Neural crest cell (in vitro differentiated cells): ENCODE results near the gene ZNF638. TPM values are rescaled to one million over a fixed set of nuclear protein-coding genes. Genes with fewer than 3 reads are reported as not detected.

ENCODE experiments used
- DNase-seq: peaks from one replicate; pipeline ENCODE4 v3.0.0; 2021; ENCODE audit warnings: low read depth, mixed read lengths, low spot score
- H3K27ac Mint-ChIP-seq: one replicate; pipeline ENCODE4 v1.8.0; 2021; ENCODE audit warnings: mild to moderate bottlenecking, mixed read lengths; ENCODE audit not compliant: unreplicated experiment
- H3K27me3 Mint-ChIP-seq: 2 replicates; pipeline ENCODE4 v1.8.0; 2021; ENCODE audit warnings: low read depth, mild to moderate bottlenecking, mixed read lengths
- H3K36me3 Mint-ChIP-seq: 2 replicates; pipeline ENCODE4 v1.8.0; 2021; ENCODE audit warnings: low read depth, mild to moderate bottlenecking, mixed read lengths
- H3K4me1 Mint-ChIP-seq: 2 replicates; pipeline ENCODE4 v1.8.0; 2021; ENCODE audit warnings: mixed read lengths
- H3K4me3 Mint-ChIP-seq: one replicate; pipeline ENCODE4 v1.8.0; 2021; ENCODE audit warnings: mild to moderate bottlenecking, mixed read lengths
- H3K9me3 Mint-ChIP-seq: 2 replicates; pipeline ENCODE4 v1.8.0; 2021; ENCODE audit warnings: mixed read lengths
- total RNA-seq: library from RNA; stranded (reverse); gene quantifications from 2 replicates; pipeline ENCODE4 v1.2.1, GENCODE V29; 2021
- TF ChIP-seq, protein P1 (sequence below): fragments of 200-600 bp; sonication (generic); conservative IDR thresholded peaks from 2 replicates; pipeline ENCODE4 v1.5.0; 2021; ENCODE audit warnings: antibody characterized with exemption, mild to moderate bottlenecking

ZNF638 gene
- total RNA-seq, 1 donor from 2014 or later = 159 TPM

DNA sequence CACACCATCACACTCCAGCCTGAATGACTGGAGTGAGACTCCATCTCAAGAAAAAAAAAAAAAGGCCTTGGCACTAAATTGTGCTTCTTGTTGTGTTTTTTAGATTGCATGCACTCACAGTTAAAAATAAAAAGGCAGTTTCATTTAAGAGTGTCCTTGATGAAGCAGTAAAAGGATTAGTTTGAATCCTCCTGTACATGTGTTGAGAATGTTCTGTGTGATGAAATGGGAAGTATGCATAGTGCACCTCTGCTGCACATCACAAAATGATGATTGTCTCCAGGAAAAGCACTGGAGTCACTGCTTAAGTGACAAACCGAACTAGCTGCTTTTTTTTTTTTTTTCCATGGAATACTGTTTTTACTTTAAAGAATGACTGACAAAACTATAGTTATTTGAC is 144.9 kb downstream of the ZNF638 start:
- no peak overlapping the region for H3K27ac Mint-ChIP-seq
- H3K36me3 Mint-ChIP-seq = no peaks in the 10 kb centered on the region
- no peak for DNase-seq
- peaks cover 5% of the 10 kb centered on the region for H3K4me1 Mint-ChIP-seq
- TF ChIP-seq, protein P1, sequence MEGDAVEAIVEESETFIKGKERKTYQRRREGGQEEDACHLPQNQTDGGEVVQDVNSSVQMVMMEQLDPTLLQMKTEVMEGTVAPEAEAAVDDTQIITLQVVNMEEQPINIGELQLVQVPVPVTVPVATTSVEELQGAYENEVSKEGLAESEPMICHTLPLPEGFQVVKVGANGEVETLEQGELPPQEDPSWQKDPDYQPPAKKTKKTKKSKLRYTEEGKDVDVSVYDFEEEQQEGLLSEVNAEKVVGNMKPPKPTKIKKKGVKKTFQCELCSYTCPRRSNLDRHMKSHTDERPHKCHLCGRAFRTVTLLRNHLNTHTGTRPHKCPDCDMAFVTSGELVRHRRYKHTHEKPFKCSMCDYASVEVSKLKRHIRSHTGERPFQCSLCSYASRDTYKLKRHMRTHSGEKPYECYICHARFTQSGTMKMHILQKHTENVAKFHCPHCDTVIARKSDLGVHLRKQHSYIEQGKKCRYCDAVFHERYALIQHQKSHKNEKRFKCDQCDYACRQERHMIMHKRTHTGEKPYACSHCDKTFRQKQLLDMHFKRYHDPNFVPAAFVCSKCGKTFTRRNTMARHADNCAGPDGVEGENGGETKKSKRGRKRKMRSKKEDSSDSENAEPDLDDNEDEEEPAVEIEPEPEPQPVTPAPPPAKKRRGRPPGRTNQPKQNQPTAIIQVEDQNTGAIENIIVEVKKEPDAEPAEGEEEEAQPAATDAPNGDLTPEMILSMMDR = no peak
- no peak overlapping the region for H3K4me3 Mint-ChIP-seq
- peaks cover 6% of the 10 kb centered on the region for H3K27me3 Mint-ChIP-seq
- H3K9me3 Mint-ChIP-seq = no peaks in the 10 kb centered on the region

DNA sequence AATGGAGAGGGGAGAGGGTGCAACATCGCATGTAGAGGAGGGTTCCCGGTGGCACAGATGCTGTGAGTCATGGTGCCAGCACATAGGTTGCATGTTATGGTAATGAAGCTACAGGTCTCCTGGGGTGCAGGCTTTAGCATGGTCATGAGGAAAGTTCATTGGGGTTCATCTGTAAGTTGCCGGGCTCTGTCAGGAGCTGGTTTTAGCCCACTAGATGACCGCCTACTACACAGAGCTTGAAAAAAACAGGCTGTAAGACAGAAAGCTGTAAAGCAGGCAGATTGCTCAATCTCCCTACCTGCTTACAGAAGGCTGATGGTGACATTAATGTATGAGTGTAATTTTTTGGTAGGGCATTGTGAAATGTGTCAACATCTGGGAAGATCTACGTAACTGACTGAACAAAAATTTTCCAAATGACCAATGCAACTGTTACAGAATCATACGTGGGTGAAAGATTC is 145.7 kb downstream of the ZNF638 start:
- H3K27ac Mint-ChIP-seq = no peak overlapping the region
- H3K4me3 Mint-ChIP-seq = no peak overlapping the region
- H3K36me3 Mint-ChIP-seq = no peaks in the 10 kb centered on the region
- no peaks in the 10 kb centered on the region for H3K9me3 Mint-ChIP-seq
- peaks cover 5% of the 10 kb centered on the region for H3K4me1 Mint-ChIP-seq
- H3K27me3 Mint-ChIP-seq = peaks cover 6% of the 10 kb centered on the region
- DNase-seq = no peak
- TF ChIP-seq, protein P1 = no peak

DNA sequence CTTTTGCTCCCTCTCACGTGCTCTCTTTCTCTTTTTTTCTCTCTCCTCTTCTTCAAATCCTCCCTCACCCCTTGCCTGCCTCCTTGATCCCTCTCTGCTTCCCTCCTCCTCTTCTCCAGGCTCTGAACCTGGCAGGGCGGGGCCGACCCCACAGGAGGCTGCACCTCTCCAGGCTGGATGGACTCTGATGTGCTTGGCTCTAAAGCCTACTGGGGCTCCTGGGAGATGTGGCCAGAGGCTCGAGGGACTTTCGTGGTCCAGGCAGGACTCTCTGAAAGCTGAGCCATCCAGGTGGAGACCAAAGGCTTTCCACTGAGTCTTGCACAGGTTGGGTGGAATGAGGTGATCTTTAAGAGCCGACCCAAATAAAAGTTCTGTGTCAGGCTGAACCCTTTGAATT is 147.2 kb downstream of the ZNF638 start:
- no peak for DNase-seq
- no peak overlapping the region for H3K27ac Mint-ChIP-seq
- TF ChIP-seq, protein P1 = no peak
- H3K36me3 Mint-ChIP-seq = no peaks in the 10 kb centered on the region
- no peaks in the 10 kb centered on the region for H3K9me3 Mint-ChIP-seq
- peaks cover 6% of the 10 kb centered on the region for H3K27me3 Mint-ChIP-seq
- no peak overlapping the region for H3K4me3 Mint-ChIP-seq
- peaks cover 5% of the 10 kb centered on the region for H3K4me1 Mint-ChIP-seq

DNA sequence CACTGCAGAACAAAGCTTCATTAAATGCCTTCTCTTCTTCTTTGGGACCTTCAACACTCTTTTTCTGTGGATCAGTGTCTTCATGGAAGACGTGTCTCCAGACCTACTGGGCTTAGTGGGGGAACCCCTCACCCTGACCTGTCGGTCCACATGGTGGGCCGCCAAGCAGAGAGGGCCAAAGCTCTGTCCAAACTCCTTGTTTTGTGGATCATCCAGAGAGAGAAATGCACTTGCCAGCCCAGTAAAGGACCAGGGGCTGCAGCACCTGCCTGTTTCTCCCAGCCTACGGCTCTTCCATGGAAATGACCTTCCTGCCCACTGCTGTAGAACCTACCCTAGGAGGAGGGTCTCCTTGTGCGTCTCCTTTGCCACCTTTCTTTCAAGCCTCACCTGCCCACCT is 147.7 kb downstream of the ZNF638 start:
- Mint-ChIP-seq H3K4me3 (no peak overlapping the region), H3K27me3 (peaks cover 6% of the 10 kb centered on the region), H3K36me3 (no peaks in the 10 kb centered on the region), H3K27ac (no peak overlapping the region), H3K4me1 (peaks cover 5% of the 10 kb centered on the region), H3K9me3 (no peaks in the 10 kb centered on the region)
- TF ChIP-seq, protein P1 = no peak
- DNase-seq = no peak

DNA sequence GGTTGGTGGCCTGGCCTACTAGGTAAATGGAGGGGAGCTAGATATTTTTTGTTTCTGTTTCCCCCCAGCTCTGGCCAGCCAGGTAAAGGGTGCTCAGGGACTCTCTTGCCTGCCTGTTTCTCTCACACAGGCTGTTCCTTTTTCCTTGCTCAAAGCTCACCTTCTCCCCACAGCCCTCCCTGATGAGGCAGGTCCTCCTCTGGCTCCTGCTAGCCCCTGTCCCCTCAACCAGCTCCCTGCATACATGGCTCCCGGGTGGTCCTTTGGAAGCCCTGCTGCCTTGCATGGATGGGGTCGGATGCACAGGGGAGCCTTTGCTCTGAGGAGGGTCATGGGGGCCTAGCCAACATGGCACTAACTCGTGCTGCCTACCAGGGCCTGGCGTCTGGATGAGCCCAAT is 149.5 kb downstream of the ZNF638 start:
- Mint-ChIP-seq H3K27me3 (peaks cover 6% of the 10 kb centered on the region), H3K4me3 (no peak overlapping the region), H3K4me1 (peaks cover under 1% of the 10 kb centered on the region), H3K9me3 (no peaks in the 10 kb centered on the region), H3K36me3 (no peaks in the 10 kb centered on the region), H3K27ac (no peak overlapping the region)
- TF ChIP-seq, protein P1 = no peak
- DNase-seq = no peak

DNA sequence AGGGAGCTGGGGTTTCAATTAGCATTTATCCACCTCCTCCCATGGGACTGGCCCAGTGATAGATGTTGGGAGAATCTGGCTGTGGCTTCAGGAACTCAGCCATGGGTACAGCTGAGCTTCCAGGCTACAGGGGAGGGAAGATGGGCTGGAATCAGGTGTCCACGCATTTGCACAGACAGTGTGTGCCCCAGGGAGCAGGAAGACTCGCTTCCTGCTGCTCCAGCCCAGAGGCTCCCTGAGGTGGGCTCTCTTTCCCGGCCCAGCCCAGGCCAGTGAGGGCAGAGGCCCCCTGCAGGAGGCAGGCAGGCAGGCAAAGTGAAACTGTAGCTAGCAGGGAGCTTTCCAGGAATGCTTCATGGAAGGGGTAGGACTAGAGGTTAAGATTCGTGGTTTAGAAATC is 150.5 kb downstream of the ZNF638 start:
- no peak for DNase-seq
- TF ChIP-seq, protein P1 = no peak
- Mint-ChIP-seq H3K27ac (no peak overlapping the region), H3K4me3 (no peak overlapping the region), H3K36me3 (no peaks in the 10 kb centered on the region), H3K4me1 (peaks cover 5% of the 10 kb centered on the region), H3K27me3 (peaks cover 4% of the 10 kb centered on the region), H3K9me3 (no peaks in the 10 kb centered on the region)
